CMK (cell line): ENCODE data around the gene XCL2.
"Not testable (repeated sequence)": the region's sequence is repeated elsewhere in the genome, so short reads cannot be mapped to it uniquely, and the experiment has no call there.

Source experiments
- DNase-seq: peaks from one replicate; pipeline ENCODE4 v3.0.0-alpha.2; 2010; ENCODE audit warnings: low read depth

XCL2 gene, protein sequence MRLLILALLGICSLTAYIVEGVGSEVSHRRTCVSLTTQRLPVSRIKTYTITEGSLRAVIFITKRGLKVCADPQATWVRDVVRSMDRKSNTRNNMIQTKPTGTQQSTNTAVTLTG

DNA sequence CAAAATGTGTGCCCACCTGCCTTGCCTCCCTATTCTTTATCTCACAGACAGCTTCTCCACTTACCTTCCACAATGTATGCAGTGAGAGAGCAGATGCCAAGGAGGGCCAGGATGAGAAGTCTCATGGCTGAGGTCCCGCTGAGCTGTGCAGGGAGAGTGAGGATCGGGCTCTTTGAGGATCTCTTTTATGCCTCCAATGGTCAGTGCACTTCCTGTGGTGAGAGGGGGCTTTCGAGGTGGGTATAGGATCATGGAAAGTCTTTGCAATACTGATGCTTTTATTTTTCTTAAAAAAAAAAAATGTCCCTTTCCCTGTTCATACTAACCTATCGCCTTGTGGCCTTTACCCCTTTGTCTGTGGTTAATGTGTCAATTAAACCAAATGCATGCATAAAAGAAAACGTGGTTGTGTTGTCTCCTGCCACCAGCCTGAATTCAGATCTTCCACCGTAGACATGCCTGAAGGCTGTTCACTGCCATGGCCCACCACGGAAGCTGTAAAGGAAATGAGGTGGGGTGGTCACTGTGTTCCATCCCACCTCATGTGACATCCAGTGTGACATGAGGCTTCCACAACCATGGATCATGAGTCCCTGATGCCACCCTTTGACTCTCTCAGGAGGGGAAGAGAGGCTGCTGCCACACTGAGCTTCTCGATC is at the start of gene XCL2:
XCL2 (minus strand) TSS at position 158 of the 659 bp plus-strand sequence; CDS start at position 125, 33 bp downstream.
- not testable (repeated sequence) for DNase-seq

GRCh38 chr1:168591641-168592250 is 47.9 kb upstream of the XCL2 start:
- no peak for DNase-seq

GRCh38 chr1:168591066-168591465 is 47.3 kb upstream of the XCL2 start:
- DNase-seq: no peak

GRCh38 chr1:168589167-168589566 is 45.4 kb upstream of the XCL2 start:
- DNase-seq: no peak

DNA sequence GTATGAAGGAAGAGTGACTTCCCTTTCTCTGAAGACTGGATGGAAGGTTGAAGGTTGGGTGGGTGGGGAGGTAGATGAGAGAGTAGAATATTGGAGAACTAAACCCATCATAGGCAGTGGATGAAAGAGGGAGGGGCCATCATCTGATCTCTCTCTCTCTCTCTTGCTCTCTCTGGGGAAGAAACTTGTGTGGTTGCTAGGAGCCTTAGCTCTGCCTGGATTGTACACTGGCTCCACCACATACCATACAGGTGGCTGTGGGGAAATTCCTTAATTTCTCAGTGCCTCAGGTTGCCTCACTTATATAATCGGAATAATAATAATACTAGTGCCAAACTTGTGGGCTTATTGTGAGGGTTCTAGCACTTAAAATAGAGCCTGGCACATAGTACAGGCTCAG is 42.1 kb upstream of the XCL2 start:
- DNase-seq: no peak

DNA sequence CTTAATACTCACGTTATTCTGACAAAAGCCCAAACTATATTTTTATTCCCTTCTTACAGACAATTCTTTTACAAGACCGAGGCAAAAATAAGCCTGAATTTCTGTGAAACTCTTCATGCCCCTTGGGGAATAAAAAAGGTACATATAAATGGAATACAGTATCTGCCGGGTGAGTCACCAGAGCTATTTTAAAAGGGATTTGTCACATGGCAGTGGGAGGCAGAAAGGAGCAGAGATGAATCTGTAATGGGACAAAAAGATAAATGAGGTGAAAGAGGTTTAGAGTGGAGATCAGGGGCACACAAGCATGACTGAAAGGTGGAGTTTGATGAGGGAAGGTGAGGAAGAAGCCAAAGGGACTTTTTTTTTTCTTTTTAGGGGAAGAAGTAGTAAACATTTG is 41.4 kb upstream of the XCL2 start:
- DNase-seq: no peak

GRCh38 chr1:168583571-168583970 is 39.8 kb upstream of the XCL2 start:
- no peak for DNase-seq

DNA sequence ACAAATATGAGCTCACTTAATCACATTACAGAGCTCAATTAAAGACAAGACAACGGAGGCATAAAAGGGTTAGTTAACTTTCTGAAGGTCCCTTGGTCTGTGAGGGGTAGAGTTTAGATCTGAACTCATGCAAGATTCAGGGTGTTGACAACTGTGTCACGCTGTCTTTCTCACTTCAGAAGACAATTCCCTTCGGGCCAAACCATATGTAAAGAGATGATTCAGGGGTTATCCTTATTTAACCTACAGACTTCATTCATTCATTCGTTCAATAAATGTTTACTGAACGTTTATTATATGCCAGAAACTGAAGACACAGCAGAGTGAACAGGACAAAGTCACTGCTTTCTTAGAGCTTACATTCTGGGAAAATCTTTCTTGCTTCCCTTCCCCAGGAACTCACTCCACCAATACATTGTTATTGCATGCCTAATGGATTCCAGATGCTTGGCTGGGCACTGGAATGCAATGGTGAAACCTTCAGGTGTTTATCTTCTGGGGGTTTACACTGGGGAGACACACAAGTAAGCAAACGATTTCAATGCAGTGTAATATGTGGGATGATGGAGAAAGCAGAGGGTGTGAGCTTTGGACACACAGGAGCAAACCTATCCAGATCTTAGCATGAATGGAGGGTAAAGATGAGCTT is 39.0 kb upstream of the XCL2 start:
- DNase-seq: no peak

DNA sequence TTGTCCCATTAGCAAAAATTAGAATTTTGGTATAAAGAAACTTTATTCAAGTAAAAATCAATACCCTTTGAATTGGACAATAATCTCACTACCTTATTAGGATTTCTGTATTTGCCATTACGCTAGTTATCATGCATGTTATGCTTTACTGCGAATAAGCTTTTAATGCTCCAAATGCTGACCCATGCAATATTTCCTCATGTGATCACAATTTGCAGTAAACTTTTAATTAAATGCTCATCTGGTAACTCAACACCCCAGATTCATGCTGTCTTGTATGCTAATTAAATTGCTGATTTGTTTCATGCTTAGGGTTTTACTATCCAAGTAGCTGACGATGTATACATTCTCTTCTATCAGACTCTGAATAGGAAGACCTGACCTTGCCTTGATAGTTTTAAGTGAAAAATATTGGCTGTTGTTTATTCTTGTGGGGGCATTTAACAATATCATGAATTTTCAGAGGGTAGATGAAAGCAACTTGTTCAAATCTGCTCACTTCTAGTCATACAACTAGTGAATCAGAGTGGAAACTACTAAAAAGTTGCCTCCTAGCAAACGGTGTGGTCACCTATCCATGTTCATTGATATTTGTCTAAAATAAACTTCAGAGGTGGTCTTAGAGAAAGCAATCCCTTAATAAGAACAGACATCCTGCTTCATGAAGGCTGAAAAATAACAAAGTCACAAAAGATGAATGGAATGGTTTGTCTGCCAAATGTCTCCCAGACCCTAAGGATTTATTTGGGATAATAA is 38.2 kb upstream of the XCL2 start:
- no peak for DNase-seq

DNA sequence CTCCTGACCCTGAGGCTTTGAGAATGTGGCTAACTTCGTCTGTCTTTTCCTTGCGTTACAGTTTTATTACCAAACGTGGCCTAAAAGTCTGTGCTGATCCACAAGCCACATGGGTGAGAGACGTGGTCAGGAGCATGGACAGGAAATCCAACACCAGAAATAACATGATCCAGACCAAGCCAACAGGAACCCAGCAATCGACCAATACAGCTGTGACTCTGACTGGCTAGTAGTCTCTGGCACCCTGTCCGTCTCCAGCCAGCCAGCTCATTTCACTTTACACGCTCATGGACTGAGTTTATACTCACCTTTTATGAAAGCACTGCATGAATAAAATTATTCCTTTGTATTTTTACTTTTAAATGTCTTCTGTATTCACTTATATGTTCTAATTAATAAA is 37.2 kb upstream of the XCL2 start:
- DNase-seq: not testable (repeated sequence)

- not testable (repeated sequence) for DNase-seq
Observed at GRCh38 chr1:168580290-168580689, 36.5 kb upstream of the XCL2 start.

DNA sequence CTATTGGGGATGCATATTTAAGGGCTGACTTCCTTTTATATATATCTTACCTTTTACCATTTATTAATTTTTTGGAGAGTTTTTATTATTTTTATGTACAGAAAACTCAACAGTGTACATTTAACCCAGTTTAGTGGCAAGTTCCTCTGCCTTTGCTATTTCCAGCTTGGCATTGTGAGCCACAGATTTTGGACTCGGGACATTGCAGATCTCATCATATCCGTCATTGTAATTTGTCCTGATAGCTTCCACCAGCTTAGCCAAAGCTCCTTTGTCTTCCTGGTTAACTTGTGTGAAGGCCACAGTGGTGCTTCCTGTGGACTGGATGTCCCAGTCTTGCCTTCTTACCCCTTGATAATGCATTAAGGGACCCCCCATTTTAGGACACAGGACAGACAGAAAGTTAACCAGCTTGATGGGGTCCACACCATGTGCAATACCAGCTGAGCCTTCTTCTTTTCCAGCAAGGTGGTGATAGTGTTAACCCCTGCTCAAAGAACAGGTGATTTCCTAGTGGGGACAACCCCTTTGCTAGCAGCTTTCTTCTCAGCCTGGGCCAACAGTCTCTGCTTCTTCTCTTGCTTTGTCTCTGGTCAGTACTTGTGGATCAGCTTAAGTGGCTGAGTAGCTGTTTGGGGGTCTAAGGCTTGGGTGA is 34.9 kb upstream of the XCL2 start:
- DNase-seq: not testable (repeated sequence)

GRCh38 chr1:168576245-168576688 is 32.5 kb upstream of the XCL2 start, which contains the start of gene XCL1:
TSS of gene XCL1 (plus strand) at chr1:168576605. CDS start at chr1:168576638, 33 bp downstream.
- DNase-seq: not testable (repeated sequence)

- not testable (repeated sequence) for DNase-seq
Observed at GRCh38 chr1:168574234-168574633, 30.4 kb upstream of the XCL2 start.

GRCh38 chr1:168572633-168573032 is 28.8 kb upstream of the XCL2 start:
- DNase-seq: no peak

DNA sequence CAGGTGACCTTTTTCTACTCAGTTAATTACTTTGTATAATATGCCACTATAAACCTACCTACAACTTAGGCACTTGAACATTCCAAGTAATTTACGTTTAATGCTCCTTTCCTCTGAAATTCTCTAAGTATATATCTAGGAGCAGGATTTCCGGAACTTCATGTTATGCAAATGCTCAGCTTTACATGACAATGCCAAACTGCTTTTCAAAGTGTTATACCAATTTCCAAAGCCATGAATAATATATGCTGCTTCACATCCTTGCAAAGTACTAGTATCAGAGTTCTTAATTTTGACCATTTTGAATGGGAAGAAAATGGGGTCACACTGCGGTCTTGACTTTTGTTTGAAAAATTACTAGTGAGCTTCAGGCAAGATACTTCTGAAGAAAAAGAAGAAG is 26.9 kb upstream of the XCL2 start:
- no peak for DNase-seq

DNA sequence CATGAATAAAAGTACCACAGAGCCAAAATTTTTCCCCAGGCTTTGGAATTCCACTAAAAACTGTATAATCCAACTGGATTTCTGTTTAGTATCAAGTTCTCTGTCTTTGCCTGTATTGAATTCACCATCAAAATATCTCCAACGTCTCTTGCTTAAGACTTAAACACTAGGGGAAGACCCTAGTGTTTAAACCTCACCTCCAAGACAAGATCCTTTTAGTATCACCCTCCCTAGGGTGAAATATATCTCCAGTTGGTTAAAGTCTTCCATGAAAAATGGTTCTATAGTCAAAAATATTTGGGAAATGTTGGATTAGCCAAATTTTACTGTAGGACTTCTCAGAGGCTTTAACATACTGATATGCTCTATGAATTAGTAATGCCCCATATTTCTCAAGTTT is 24.5 kb upstream of the XCL2 start:
- DNase-seq: no peak

GRCh38 chr1:168567568-168567967 is 23.8 kb upstream of the XCL2 start:
- DNase-seq: no peak

DNA sequence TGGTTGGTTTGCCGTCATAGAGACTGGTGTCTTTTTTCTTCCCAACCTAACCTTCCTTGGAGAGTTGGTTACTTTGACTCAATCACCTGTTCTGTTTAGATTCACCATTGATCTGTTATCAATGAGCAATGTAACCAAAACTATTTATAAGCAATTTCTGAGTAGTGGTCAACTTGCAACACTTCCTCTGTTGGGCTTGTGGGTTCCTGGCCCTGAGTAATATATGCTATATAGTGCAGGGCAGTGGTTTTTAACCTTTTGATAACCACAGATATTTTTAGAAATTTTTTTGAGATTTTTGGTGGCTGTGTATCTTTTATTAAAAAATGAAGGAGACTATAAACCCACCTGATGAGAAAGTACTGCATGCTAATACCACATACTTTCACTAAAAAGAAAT is 23.2 kb upstream of the XCL2 start:
- DNase-seq: no peak

- DNase-seq: no peak
Observed at GRCh38 chr1:168565825-168566224, 22.0 kb upstream of the XCL2 start.

DNA sequence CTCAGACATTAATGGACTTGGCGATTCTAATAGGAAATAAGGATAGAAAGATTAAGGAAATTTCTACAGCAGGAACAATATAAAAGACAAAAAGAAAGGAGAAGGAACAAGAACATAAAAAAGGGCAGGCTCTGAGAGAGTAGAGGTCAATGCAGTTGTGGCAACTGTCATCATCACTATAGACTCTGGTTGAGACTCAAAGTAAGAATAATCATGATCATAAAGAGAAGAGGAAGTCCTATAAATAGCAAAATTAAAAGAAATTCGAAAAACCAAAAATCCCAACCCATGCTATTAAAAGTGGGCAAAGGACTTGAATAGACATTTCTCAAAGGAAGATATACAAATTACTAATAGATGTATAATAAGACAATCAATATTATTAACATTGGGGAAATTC is 18.2 kb upstream of the XCL2 start:
- no peak for DNase-seq

- no peak for DNase-seq
Observed at GRCh38 chr1:168560370-168560769, 16.6 kb upstream of the XCL2 start.
